ENCODE measurements around the gene AIFM1. TPM values are rescaled to one million over a fixed set of nuclear protein-coding genes. Genes with fewer than 3 reads are reported as not detected.

The AIFM1 gene
- total and polyA plus RNA-seq, 2 of the 4 experiments (the other 2 are of a cell fraction) = 22.0 to 27.4 TPM

DNA sequence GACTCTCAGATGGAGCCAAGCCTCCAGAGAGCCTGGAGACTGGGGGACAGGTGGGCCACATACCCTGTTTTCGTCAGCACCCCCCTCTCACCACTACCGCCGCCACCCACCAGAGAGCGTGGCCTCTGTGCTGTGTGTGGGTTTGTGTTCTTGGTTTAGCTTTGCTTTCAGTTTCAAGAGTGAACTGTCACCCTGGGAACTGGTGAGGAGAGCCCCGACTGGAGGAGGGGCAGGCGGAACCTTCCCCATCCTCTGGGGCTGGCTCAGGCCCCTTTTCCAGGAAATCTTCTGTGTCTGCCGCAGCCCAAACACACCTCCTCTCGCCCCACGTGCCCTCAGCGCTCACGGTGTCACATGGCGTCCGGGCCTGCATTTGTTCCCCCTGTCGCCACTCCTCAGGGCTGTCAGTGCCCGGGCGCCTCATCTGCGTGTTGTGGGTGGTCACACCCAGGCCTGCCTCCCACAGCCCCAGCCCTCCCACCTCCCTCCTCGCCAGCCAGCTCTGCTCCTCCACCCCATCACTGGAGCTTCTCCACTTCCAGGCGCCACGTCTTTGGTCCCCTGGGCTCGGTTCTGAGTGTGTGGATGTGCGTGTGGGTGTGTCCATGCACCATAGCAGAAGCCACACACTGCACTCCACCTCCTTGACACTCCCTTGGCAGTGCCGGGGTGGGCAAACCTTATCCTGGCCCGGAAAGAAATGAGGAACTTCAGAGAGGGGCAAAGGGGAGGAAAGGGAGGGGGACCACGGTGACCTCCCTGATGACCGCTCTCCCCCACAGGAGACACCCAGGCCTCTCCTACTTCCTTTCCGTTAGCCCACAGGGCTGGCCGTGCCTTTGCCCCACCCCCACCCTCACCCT, 83.2 kb downstream of the AIFM1 start:
- H2BK120ac ChIP-seq (ENCODE audit: low read depth, low read length) = no peak overlapping the region
- no peak overlapping the region for H3K14ac ChIP-seq (replicated peaks; ENCODE audit: low read depth, low read length)
- H2BK15ac ChIP-seq (ENCODE audit: low read depth, low read length) = no peak overlapping the region
- no peak overlapping the region; the same call in 1 of the 2 replicates for H3K4ac ChIP-seq (ENCODE audit: low read depth, low read length)
- no peak overlapping the region for H2BK20ac ChIP-seq (ENCODE audit: low read depth, low read length)
- no peak overlapping the region for H2BK5ac ChIP-seq (ENCODE audit: low read depth, low read length, poor library complexity, severe bottlenecking)
- ChIA-PET CTCF (no interaction called here), POLR2A (ENCODE audit: unreplicated experiment) (no interaction called here)
- no peaks in the 10 kb centered on the region for H3K9me3 ChIP-seq (ENCODE audit: control insufficient read depth, insufficient read depth, low read length)
- TF ChIP-seq POLR2A (IDR thresholded peaks at IDR 0.05; ENCODE audit: low read depth, low read length) = no peak
- TF ChIP-seq, protein P1, sequence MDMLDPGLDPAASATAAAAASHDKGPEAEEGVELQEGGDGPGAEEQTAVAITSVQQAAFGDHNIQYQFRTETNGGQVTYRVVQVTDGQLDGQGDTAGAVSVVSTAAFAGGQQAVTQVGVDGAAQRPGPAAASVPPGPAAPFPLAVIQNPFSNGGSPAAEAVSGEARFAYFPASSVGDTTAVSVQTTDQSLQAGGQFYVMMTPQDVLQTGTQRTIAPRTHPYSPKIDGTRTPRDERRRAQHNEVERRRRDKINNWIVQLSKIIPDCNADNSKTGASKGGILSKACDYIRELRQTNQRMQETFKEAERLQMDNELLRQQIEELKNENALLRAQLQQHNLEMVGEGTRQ (IDR thresholded peaks at IDR 0.05; ENCODE audit: low read depth, low read length) = peak; percentile 23; the same call in 1 of the 2 replicates
- peaks cover 2% of the 10 kb centered on the region; the same call in 1 of the 2 replicates for H3K36me3 ChIP-seq (ENCODE audit: control insufficient read depth, insufficient read depth, low read length)
- H2AK9ac ChIP-seq (replicated peaks; ENCODE audit: low read depth, low read length, poor library complexity) = peak overlapping the region; percentile 9
- H4K5ac ChIP-seq (ENCODE audit: low read depth, low read length) = no peak overlapping the region
- no peak overlapping the region for H3K23ac ChIP-seq (ENCODE audit: low read depth, low read length)
- ATAC-seq (ENCODE audit: low read depth) (no peak; the same call in 1 of the 2 replicates), DNase-seq (no peak)
- 36% methylated on average over 10 of the region's 28 CpGs; no CpG with 5 or more reads in 1 of the 2 experiments for WGBS, 2 experiments (ENCODE audit: extremely low coverage in 2 of 2, insufficient read length in 1 of 2)
- H3K27me3 ChIP-seq (ENCODE audit: control insufficient read depth, insufficient read depth, low read length) = no peaks in the 10 kb centered on the region; the same call in 1 of the 2 replicates
- H3K4me3 ChIP-seq (ENCODE audit: insufficient read depth, low read depth, low read length) = no peak overlapping the region
- H2AFZ ChIP-seq (replicated peaks; ENCODE audit: low read length, poor library complexity) = peak overlapping the region; percentile 18
- in situ Hi-C loops (cut with MboI; ENCODE audit: low sequenced_read_pairs) (no loop called here), dilution Hi-C loops (cut with HindIII; ENCODE audit: low sequenced_read_pairs, unreplicated experiment) (no loop called here), intact Hi-C loops (cut with micrococcal nuclease) (no loop called here)
- no peak overlapping the region for H2AK5ac ChIP-seq (ENCODE audit: low read depth, low read length)
- peaks cover 5% of the 10 kb centered on the region; the same call in 1 of the 2 replicates for H3K4me1 ChIP-seq (ENCODE audit: control insufficient read depth, insufficient read depth, low read length)
- no peak overlapping the region for H3K56ac ChIP-seq (ENCODE audit: extremely low read depth, insufficient read depth, low read length)
- no peak overlapping the region for H4K91ac ChIP-seq (ENCODE audit: insufficient read depth, low read depth, low read length)
- no peak overlapping the region for H3K27ac ChIP-seq (ENCODE audit: insufficient read depth, low read length)
- BruUV-seq (replicated peaks) = no TSS peak
- peaks cover 0 to 53% of the 10 kb centered on the region in 2 experiments; a peak in 3 of 4 replicates for H3K79me1 ChIP-seq (ENCODE audit: low read depth in 1 of 2, low read length in 2 of 2)
- no peak overlapping the region for H4K8ac ChIP-seq (ENCODE audit: low read depth in 2 of 2, low read length in 2 of 2)
- H3K4me2 ChIP-seq (ENCODE audit: low read depth, low read length) = no peak overlapping the region
- no peak overlapping the region for H3K18ac ChIP-seq (ENCODE audit: low read depth, low read length)
- H3K9ac ChIP-seq (ENCODE audit: low read depth, low read length) = no peak overlapping the region
- peaks cover 49% of the 10 kb centered on the region for H4K20me1 ChIP-seq (ENCODE audit: insufficient read depth, low read length)
- H3K9me1 ChIP-seq (ENCODE audit: insufficient read depth, low read length) = peaks cover 11% of the 10 kb centered on the region

Measured in IMR-90 (cell line).